Activated CD8-positive, alpha-beta T cell treated with anti-CD3 and anti-CD28 coated beads for 36 hours (primary cell): ENCODE data around the gene GRM1. TPM values are rescaled to one million over a fixed set of nuclear protein-coding genes. Genes with fewer than 3 reads are reported as not detected.

Experiments
- ATAC-seq: fragments of 200-7000 bp; cut with Tn5 transposase; one replicate; pipeline ENCODE4 v1.10.0; 2021; ENCODE audit warnings: mild to moderate bottlenecking, moderate library complexity
- CTCF ChIA-PET: fragments of 350-600 bp; sonication (Branson Sonifier 250); formaldehyde crosslinking; loops from one replicate; lab custom pipeline; 2021; ENCODE audit warnings: antibody characterized with exemption; lab: Charles Lee
- POLR2A ChIA-PET: fragments of 350-600 bp; sonication (Branson Sonifier 250); formaldehyde crosslinking; loops from one replicate; lab custom pipeline; 2021; ENCODE audit warnings: antibody characterized with exemption; lab: Charles Lee
- DNase-seq: peaks from one replicate; pipeline ENCODE4 v3.0.0-alpha.2; 2020
- H3K27ac Mint-ChIP-seq: one replicate; pipeline ENCODE4 v1.8.0; 2021; ENCODE audit warnings: mild to moderate bottlenecking, mixed read lengths
- H3K27me3 Mint-ChIP-seq: one replicate; pipeline ENCODE4 v1.8.0; 2021; ENCODE audit warnings: mixed read lengths
- H3K36me3 Mint-ChIP-seq: one replicate; pipeline ENCODE4 v1.8.0; 2021; ENCODE audit warnings: low read depth, mixed read lengths
- H3K4me1 Mint-ChIP-seq: one replicate; pipeline ENCODE4 v1.8.0; 2021; ENCODE audit warnings: low read depth, mixed read lengths
- H3K4me3 Mint-ChIP-seq: one replicate; pipeline ENCODE4 v1.8.0; 2021; ENCODE audit warnings: mild to moderate bottlenecking, moderate library complexity, mixed read lengths
- H3K9me3 Mint-ChIP-seq: one replicate; pipeline ENCODE4 v1.8.0; 2021; ENCODE audit warnings: mixed read lengths
- CTCF ChIP-seq: fragments of 200-600 bp; IDR thresholded peaks from one replicate; pipeline ENCODE4 v1.8.0; 2022; ENCODE audit warnings: antibody characterized with exemption, mild to moderate bottlenecking
- intact Hi-C: fragments of 100-400 bp; cut with micrococcal nuclease; formaldehyde crosslinking; loops from one replicate; pipeline ENCODE4 v1.10.0; 2022
- total RNA-seq, 2 experiments: library from RNA; stranded (reverse); gene quantifications; one replicate each; pipeline ENCODE4 v1.2.3, GENCODE V29; 2021

GRM1 gene
- total RNA-seq, 2 experiments from 2014 or later = not detected

- Mint-ChIP-seq H3K27me3 (no peaks in the 10 kb centered on the region), H3K4me3 (no peak overlapping the region), H3K36me3 (no peaks in the 10 kb centered on the region), H3K27ac (no peak overlapping the region), H3K9me3 (no peaks in the 10 kb centered on the region), H3K4me1 (peaks cover 5% of the 10 kb centered on the region)
- no peak for TF ChIP-seq CTCF
- intact Hi-C loops = no loop called here
- DNase-seq = no peak
- CTCF ChIA-PET = no interaction called here
- ATAC-seq = no peak
- POLR2A ChIA-PET = no interaction called here
Observed at GRCh38 chr6:146357578-146358430, 328.9 kb downstream of the GRM1 start.

- intact Hi-C loops = no loop called here
- DNase-seq (no peak), ATAC-seq (no peak)
- ChIA-PET CTCF (no interaction called here), POLR2A (no interaction called here)
- Mint-ChIP-seq H3K27me3 (no peaks in the 10 kb centered on the region), H3K4me1 (peaks cover 5% of the 10 kb centered on the region), H3K9me3 (no peaks in the 10 kb centered on the region), H3K27ac (no peak overlapping the region), H3K4me3 (no peak overlapping the region), H3K36me3 (no peaks in the 10 kb centered on the region)
- no peak for TF ChIP-seq CTCF
Observed at GRCh38 chr6:146358431-146359046, 329.7 kb downstream of the GRM1 start.

GRCh38 chr6:146359131-146359530, 330.3 kb downstream of the GRM1 start:
- H3K9me3 Mint-ChIP-seq = no peaks in the 10 kb centered on the region
- no peak for TF ChIP-seq CTCF
- ChIA-PET POLR2A (no interaction called here), CTCF (no interaction called here)
- H3K36me3 Mint-ChIP-seq = no peaks in the 10 kb centered on the region
- ATAC-seq = no peak
- H3K27ac Mint-ChIP-seq = no peak overlapping the region
- no peak overlapping the region for H3K4me3 Mint-ChIP-seq
- H3K4me1 Mint-ChIP-seq = peaks cover 5% of the 10 kb centered on the region
- H3K27me3 Mint-ChIP-seq = no peaks in the 10 kb centered on the region
- no peak for DNase-seq
- intact Hi-C loops = no loop called here

GRCh38 chr6:146361128-146361924, 332.5 kb downstream of the GRM1 start:
- ATAC-seq (no peak), DNase-seq (no peak)
- TF ChIP-seq CTCF = no peak
- H3K36me3 Mint-ChIP-seq = no peaks in the 10 kb centered on the region
- H3K4me1 Mint-ChIP-seq = peaks cover 5% of the 10 kb centered on the region
- H3K27ac Mint-ChIP-seq = no peak overlapping the region
- ChIA-PET CTCF (no interaction called here), POLR2A (no interaction called here)
- no peaks in the 10 kb centered on the region for H3K27me3 Mint-ChIP-seq
- intact Hi-C loops = no loop called here
- H3K4me3 Mint-ChIP-seq = no peak overlapping the region
- no peaks in the 10 kb centered on the region for H3K9me3 Mint-ChIP-seq
